HEK293 (cell line): Measurements from ENCODE around the gene SPINK2.

Source experiments
- CTCF ChIA-PET: fragments of 350-600 bp; formaldehyde crosslinking; extraction: SDS; loops from one replicate; lab custom pipeline; 2021; ENCODE audit warnings: antibody characterized with exemption; lab: Yijun Ruan, JAX
- POLR2A ChIA-PET: fragments of 300-600 bp; formaldehyde crosslinking; extraction: SDS; loops from one replicate; lab custom pipeline; 2020; ENCODE audit warnings: antibody characterized with exemption, inconsistent platforms; lab: Yijun Ruan, JAX
- H3K27ac ChIP-seq: fragments of 200-500 bp; sonication (Bioruptor generic); 2 replicates; pipeline ENCODE4 v1.5.1; 2014; ENCODE audit warnings: low read depth, low read length, control low read depth, inconsistent platforms; ENCODE audit errors: extremely low read depth
- H3K36me3 ChIP-seq, 2 experiments: fragments of 200-500 bp in 1 of 2; sonication (Bioruptor generic) in 1 of 2; 1 replicate in 1 of 2; 2 replicates in 1 of 2; pipeline ENCODE4 v1.5.1; 2014 to 2017; ENCODE audit warnings: inconsistent platforms in 2 of 2, low read length in 2 of 2; ENCODE audit not compliant: control insufficient read depth in 2 of 2, insufficient read depth in 1 of 2
- H3K4me1 ChIP-seq: fragments of 200-500 bp; sonication (Bioruptor generic); 2 replicates; pipeline ENCODE4 v1.5.1; 2014; ENCODE audit warnings: mild to moderate bottlenecking, low read length, inconsistent platforms; ENCODE audit not compliant: control insufficient read depth, insufficient read depth
- H3K4me3 ChIP-seq: 2 replicates; pipeline ENCODE4 v1.5.1; 2011; ENCODE audit warnings: low read depth, mild to moderate bottlenecking, control low read depth, low read length, moderate library complexity
- H3K9me3 ChIP-seq: fragments of 200-500 bp; sonication (Bioruptor generic); 2 replicates; pipeline ENCODE4 v1.5.1; 2014; ENCODE audit warnings: low read depth, low read length, inconsistent platforms; ENCODE audit not compliant: control insufficient read depth, insufficient read depth
- EGR2 ChIP-seq: fragments of 450-650 bp; formaldehyde crosslinking; IDR thresholded peaks from 2 replicates; pipeline ENCODE4 v1.5.1; 2016; ENCODE audit warnings: low read depth, missing biosample characterization, missing genetic modification characterization
- GLIS2 ChIP-seq: fragments of 450-650 bp; formaldehyde crosslinking; IDR thresholded peaks from 2 replicates; pipeline ENCODE4 v1.5.1; 2016; ENCODE audit warnings: missing biosample characterization, missing genetic modification characterization
- KLF16 ChIP-seq: fragments of 450-650 bp; formaldehyde crosslinking; IDR thresholded peaks from 2 replicates; pipeline ENCODE4 v1.5.1; 2017; ENCODE audit warnings: missing biosample characterization, missing genetic modification characterization
- KLF7 ChIP-seq: fragments of 450-650 bp; formaldehyde crosslinking; IDR thresholded peaks from 2 replicates; pipeline ENCODE4 v1.5.1; 2016; ENCODE audit warnings: missing biosample characterization, missing genetic modification characterization, borderline replicate concordance
- KLF8 ChIP-seq: fragments of 450-650 bp; formaldehyde crosslinking; IDR thresholded peaks from 2 replicates; pipeline ENCODE4 v1.5.1; 2016; ENCODE audit warnings: missing biosample characterization, missing genetic modification characterization
- OSR2 ChIP-seq: fragments of 450-650 bp; formaldehyde crosslinking; IDR thresholded peaks from 2 replicates; pipeline ENCODE4 v1.5.1; 2016; ENCODE audit warnings: missing biosample characterization, missing genetic modification characterization
- OVOL3 ChIP-seq: fragments of 450-650 bp; formaldehyde crosslinking; IDR thresholded peaks from 2 replicates; pipeline ENCODE4 v1.5.1; 2016; ENCODE audit warnings: missing biosample characterization, missing genetic modification characterization
- SP7 ChIP-seq: fragments of 450-650 bp; formaldehyde crosslinking; IDR thresholded peaks from 2 replicates; pipeline ENCODE4 v1.5.1; 2016; ENCODE audit warnings: missing biosample characterization, missing genetic modification characterization
- ZBTB21 ChIP-seq: fragments of 450-650 bp; formaldehyde crosslinking; IDR thresholded peaks from 2 replicates; pipeline ENCODE4 v1.5.1; 2017; ENCODE audit warnings: missing biosample characterization, missing genetic modification characterization
- ZFP69B ChIP-seq: fragments of 450-650 bp; formaldehyde crosslinking; IDR thresholded peaks from 2 replicates; pipeline ENCODE4 v1.5.1; 2016; ENCODE audit warnings: missing biosample characterization, missing genetic modification characterization
- ZNF112 ChIP-seq: fragments of 450-650 bp; formaldehyde crosslinking; IDR thresholded peaks from 2 replicates; pipeline ENCODE4 v1.5.0; 2017; ENCODE audit warnings: missing biosample characterization, missing genetic modification characterization
- ZNF138 ChIP-seq: fragments of 450-650 bp; formaldehyde crosslinking; IDR thresholded peaks from 2 replicates; pipeline ENCODE4 v1.5.1; 2016; ENCODE audit warnings: missing biosample characterization, missing genetic modification characterization, borderline replicate concordance
- ZNF221 ChIP-seq: fragments of 450-650 bp; formaldehyde crosslinking; IDR thresholded peaks from 2 replicates; pipeline ENCODE4 v1.5.1; 2017; ENCODE audit warnings: missing biosample characterization, missing genetic modification characterization, borderline replicate concordance
- ZNF223 ChIP-seq: fragments of 450-650 bp; formaldehyde crosslinking; IDR thresholded peaks from 2 replicates; pipeline ENCODE4 v1.5.1; 2016; ENCODE audit warnings: missing biosample characterization, missing genetic modification characterization
- ZNF239 ChIP-seq: fragments of 450-650 bp; formaldehyde crosslinking; IDR thresholded peaks from 2 replicates; pipeline ENCODE4 v1.5.1; 2016; ENCODE audit warnings: missing biosample characterization, missing genetic modification characterization
- ZNF488 ChIP-seq: fragments of 450-650 bp; formaldehyde crosslinking; IDR thresholded peaks from 2 replicates; pipeline ENCODE4 v1.5.1; 2016; ENCODE audit warnings: missing biosample characterization, missing genetic modification characterization
- ZNF514 ChIP-seq: fragments of 450-650 bp; formaldehyde crosslinking; IDR thresholded peaks from 2 replicates; pipeline ENCODE4 v1.5.1; 2016; ENCODE audit warnings: missing biosample characterization, missing genetic modification characterization
- ZNF548 ChIP-seq: fragments of 450-650 bp; formaldehyde crosslinking; IDR thresholded peaks from 2 replicates; pipeline ENCODE4 v1.5.1; 2016; ENCODE audit warnings: missing biosample characterization, missing genetic modification characterization
- ZNF629 ChIP-seq: fragments of 450-650 bp; formaldehyde crosslinking; IDR thresholded peaks from 2 replicates; pipeline ENCODE4 v1.5.1; 2017; ENCODE audit warnings: missing biosample characterization, missing genetic modification characterization
- ZNF658 ChIP-seq: fragments of 450-650 bp; formaldehyde crosslinking; IDR thresholded peaks from 2 replicates; pipeline ENCODE4; 2016; ENCODE audit warnings: missing biosample characterization, missing genetic modification characterization
- ZNF830 ChIP-seq: fragments of 450-650 bp; IDR thresholded peaks from 2 replicates; pipeline ENCODE4 v1.5.0; 2018; ENCODE audit warnings: missing biosample characterization, missing genetic modification characterization, low read depth, mild to moderate bottlenecking, moderate library complexity
- ZSCAN18 ChIP-seq: fragments of 450-650 bp; formaldehyde crosslinking; IDR thresholded peaks from 2 replicates; pipeline ENCODE4 v1.5.1; 2016; ENCODE audit warnings: missing biosample characterization, missing genetic modification characterization
- ZSCAN4 ChIP-seq: fragments of 450-650 bp; formaldehyde crosslinking; IDR thresholded peaks from 2 replicates; pipeline ENCODE4 v1.5.1; 2017; ENCODE audit warnings: missing biosample characterization, missing genetic modification characterization
- ZXDB ChIP-seq: fragments of 450-650 bp; formaldehyde crosslinking; IDR thresholded peaks from 2 replicates; pipeline ENCODE4 v1.5.1; 2016; ENCODE audit warnings: missing biosample characterization, missing genetic modification characterization

Gene SPINK2

GRCh38 chr4:56840559-56840958 is 19.1 kb upstream of the SPINK2 start:
- CTCF ChIA-PET: interaction anchor here (1.1 kb wide), 1 partner anchor 296 kb away, joined by 3 read pairs; no protein-coding TSS in a partner anchor
- Histone ChIP-seq H3K4me3 (no peak overlapping the region), H3K36me3 (no peaks in the 10 kb centered on the region), H3K4me1 (no peaks in the 10 kb centered on the region), H3K9me3 (no peaks in the 10 kb centered on the region), H3K27ac (no peak overlapping the region)
- no peak for TF ChIP-seq ZXDB
- no peak for TF ChIP-seq EGR2 (tag by site-specific recombination)
- no peak for TF ChIP-seq ZNF138 (tag by site-specific recombination)
- no peak for TF ChIP-seq GLIS2
- TF ChIP-seq KLF7 (tag by site-specific recombination): no peak
- TF ChIP-seq, all 188 proteins: peak for 0
- POLR2A ChIA-PET: no interaction called here

- no peaks in the 10 kb centered on the region for H3K4me1 ChIP-seq
Measured at GRCh38 chr4:56828784-56829535, 7.5 kb upstream of the SPINK2 start.

More at GRCh38 chr4:56828784-56829535, 7.5 kb upstream of the SPINK2 start:
- Histone ChIP-seq H3K27ac (no peak overlapping the region), H3K36me3 (no peaks in the 10 kb centered on the region), H3K9me3 (no peaks in the 10 kb centered on the region), H3K4me3 (no peak overlapping the region)
- CTCF ChIA-PET: interaction anchor here (0.7 to 0.8 kb wide), 2 partner anchors 159 to 454 kb away, joined by 3 to 4 read pairs; no protein-coding TSS in a partner anchor
- TF ChIP-seq KLF8 (tag by site-specific recombination) (no peak), ZNF658 (tag by site-specific recombination) (no peak), ZSCAN18 (no peak), ZFP69B (tag by site-specific recombination) (no peak), ZSCAN4 (tag by site-specific recombination) (no peak), EGR2 (tag by site-specific recombination) (no peak), OVOL3 (tag by site-specific recombination) (no peak), KLF16 (tag by site-specific recombination) (no peak), ZNF239 (tag by site-specific recombination) (no peak), ZNF112 (tag by site-specific recombination) (no peak), ZNF830 (tag by site-specific recombination) (no peak), ZNF223 (no peak), SP7 (tag by site-specific recombination) (no peak), ZNF488 (tag by site-specific recombination) (no peak), OSR2 (tag by site-specific recombination) (no peak), ZNF548 (tag by site-specific recombination) (no peak), ZNF221 (tag by site-specific recombination) (no peak), ZNF629 (tag by site-specific recombination) (no peak), ZBTB21 (no peak), ZNF514 (tag by site-specific recombination) (no peak)
- POLR2A ChIA-PET: no interaction called here
